Trophoblast cell (in vitro differentiated cells and primary cell): ENCODE results near the gene FNDC3B.

Source experiments
- DNase-seq, 2 donors: peaks; one replicate each; pipeline ENCODE4 v3.0.0-alpha.2; 2016
- H2AFZ ChIP-seq: 2 replicates; pipeline ENCODE4 v1.6.1; 2013; ENCODE audit warnings: low read length, moderate library complexity, mild to moderate bottlenecking; ENCODE audit not compliant: insufficient read depth, poor library complexity
- H2AK5ac ChIP-seq: 2 replicates; pipeline ENCODE4 v1.6.1; 2013; ENCODE audit warnings: mild to moderate bottlenecking, low read length
- H2BK120ac ChIP-seq: 2 replicates; pipeline ENCODE4 v1.6.1; 2013; ENCODE audit warnings: low read length, mild to moderate bottlenecking, moderate library complexity; ENCODE audit not compliant: insufficient read depth, poor library complexity
- H2BK12ac ChIP-seq: 2 replicates; pipeline ENCODE4 v1.6.1; 2013; ENCODE audit warnings: mild to moderate bottlenecking, low read length, moderate library complexity
- H2BK5ac ChIP-seq: 2 replicates; pipeline ENCODE4 v1.6.1; 2013; ENCODE audit warnings: low read length, low read depth, moderate library complexity, mild to moderate bottlenecking; ENCODE audit not compliant: poor library complexity
- H3K14ac ChIP-seq: 2 replicates; pipeline ENCODE4 v1.6.1; 2013; ENCODE audit warnings: mild to moderate bottlenecking, low read length
- H3K18ac ChIP-seq: 2 replicates; pipeline ENCODE4 v1.6.1; 2013; ENCODE audit warnings: mild to moderate bottlenecking, low read length
- H3K23ac ChIP-seq: 2 replicates; pipeline ENCODE4 v1.6.1; 2013; ENCODE audit warnings: low read length
- H3K27ac ChIP-seq: 2 replicates; pipeline ENCODE4 v1.5.1; 2013; ENCODE audit warnings: low read depth, mild to moderate bottlenecking, inconsistent platforms, low read length, moderate library complexity
- H3K27me3 ChIP-seq: 2 replicates; pipeline ENCODE4 v1.6.1; 2013; ENCODE audit warnings: inconsistent platforms, mild to moderate bottlenecking, low read length, moderate library complexity; ENCODE audit not compliant: insufficient read depth
- H3K36me3 ChIP-seq, 2 experiments: 1 replicate in 1 of 2; 2 replicates in 1 of 2; pipeline ENCODE4 v1.6.1; 2013; ENCODE audit warnings: low read length in 2 of 2, mild to moderate bottlenecking in 2 of 2, moderate library complexity in 1 of 2; ENCODE audit not compliant: insufficient read depth in 2 of 2, control insufficient read depth in 1 of 2
- H3K4ac ChIP-seq: 2 replicates; pipeline ENCODE4 v1.6.1; 2013; ENCODE audit warnings: low read depth, mild to moderate bottlenecking, low read length, moderate library complexity
- H3K4me1 ChIP-seq, 2 experiments: 1 replicate in 1 of 2; 2 replicates in 1 of 2; pipeline ENCODE4 v1.6.1; 2013; ENCODE audit warnings: low read length in 2 of 2, mild to moderate bottlenecking in 2 of 2, moderate library complexity in 1 of 2; ENCODE audit not compliant: insufficient read depth in 2 of 2, control insufficient read depth in 1 of 2
- H3K4me2 ChIP-seq: 2 replicates; pipeline ENCODE4 v1.6.1; 2013; ENCODE audit warnings: inconsistent platforms, mild to moderate bottlenecking, low read length, moderate library complexity
- H3K4me3 ChIP-seq: 2 replicates; pipeline ENCODE4 v1.5.1; 2013; ENCODE audit warnings: mild to moderate bottlenecking, low read depth, low read length, inconsistent platforms
- H3K79me1 ChIP-seq: one replicate; pipeline ENCODE4 v1.6.1; 2013; ENCODE audit warnings: low read length
- H3K79me2 ChIP-seq: 2 replicates; pipeline ENCODE4 v1.6.1; 2013; ENCODE audit warnings: low read length, mild to moderate bottlenecking; ENCODE audit not compliant: control insufficient read depth, insufficient read depth, poor library complexity
- H3K9ac ChIP-seq: 2 replicates; pipeline ENCODE4 v1.6.1; 2013; ENCODE audit warnings: mild to moderate bottlenecking, low read length
- H3K9me3 ChIP-seq: 2 replicates; pipeline ENCODE4 v1.6.1; 2013; ENCODE audit warnings: low read depth, mild to moderate bottlenecking, control low read depth, inconsistent platforms, low read length; ENCODE audit not compliant: insufficient read depth
- H4K12ac ChIP-seq: 2 replicates; pipeline ENCODE4 v1.6.1; 2013; ENCODE audit warnings: low read depth, mild to moderate bottlenecking, low read length, moderate library complexity
- H4K8ac ChIP-seq: 2 replicates; pipeline ENCODE4 v1.6.1; 2013; ENCODE audit warnings: low read depth, mild to moderate bottlenecking, low read length, moderate library complexity
- H4K91ac ChIP-seq: one replicate; pipeline ENCODE4 v1.6.1; 2013; ENCODE audit warnings: low read depth, mild to moderate bottlenecking, low read length, moderate library complexity
- WGBS: extraction: QIAGEN DNeasy Blood & Tissue Kit; methylation state at CpG from one replicate; pipeline ENCODE4 v1.1.7; 2013; ENCODE audit warnings: missing lambda C conversion rate; ENCODE audit not compliant: insufficient read length, insufficient coverage; ENCODE audit errors: extremely low coverage; 5-methylcytosine and 5-hydroxymethylcytosine counted together

Gene FNDC3B

GRCh38 chr3:172262991-172263608 lies 223.7 kb downstream of the FNDC3B start:
- no peak overlapping the region for H2AK5ac ChIP-seq
- H3K79me1 ChIP-seq: peaks cover 7% of the 10 kb centered on the region
- H3K27ac ChIP-seq: no peak overlapping the region
- no peak overlapping the region for H4K12ac ChIP-seq
- H2BK5ac ChIP-seq: no peak overlapping the region
- H4K8ac ChIP-seq: no peak overlapping the region
- no peak overlapping the region for H3K4ac ChIP-seq
- no peak overlapping the region for H3K4me3 ChIP-seq
- no peak overlapping the region for H3K14ac ChIP-seq
- peaks cover 6 to 12% of the 10 kb centered on the region in 2 experiments for H3K4me1 ChIP-seq
- no peak overlapping the region for H4K91ac ChIP-seq
- no peak overlapping the region for H3K23ac ChIP-seq
- peaks cover 1% of the 10 kb centered on the region for H3K79me2 ChIP-seq
- H3K9me3 ChIP-seq: no peaks in the 10 kb centered on the region
- no peak overlapping the region for H3K18ac ChIP-seq
- no peak overlapping the region for H3K9ac ChIP-seq
- peaks cover 2 to 4% of the 10 kb centered on the region in 2 experiments for H3K36me3 ChIP-seq
- no peaks in the 10 kb centered on the region for H3K27me3 ChIP-seq
- no peak overlapping the region for H2BK12ac ChIP-seq
- no CpG with 5 or more reads among the region's 1 CpG for WGBS
- peak in 1 of 2 donors; percentile 82 for DNase-seq
- H3K4me2 ChIP-seq: no peak overlapping the region
- H2AFZ ChIP-seq: no peak overlapping the region
- H2BK120ac ChIP-seq: no peak overlapping the region

GRCh38 chr3:172263781-172264486 lies 224.6 kb downstream of the FNDC3B start:
- peaks cover 1% of the 10 kb centered on the region for H3K79me2 ChIP-seq
- no peak overlapping the region for H3K27ac ChIP-seq
- H3K9me3 ChIP-seq: no peaks in the 10 kb centered on the region
- H2BK120ac ChIP-seq: no peak overlapping the region
- H4K91ac ChIP-seq: no peak overlapping the region
- H3K14ac ChIP-seq: no peak overlapping the region
- WGBS: no CpG with 5 or more reads among the region's 7 CpGs
- no peak overlapping the region for H2BK5ac ChIP-seq
- no peak overlapping the region for H3K9ac ChIP-seq
- H4K8ac ChIP-seq: no peak overlapping the region
- H4K12ac ChIP-seq: no peak overlapping the region
- H3K4me3 ChIP-seq: no peak overlapping the region
- no peak overlapping the region for H2AK5ac ChIP-seq
- H3K79me1 ChIP-seq: peaks cover 2% of the 10 kb centered on the region
- H3K18ac ChIP-seq: no peak overlapping the region
- no peak overlapping the region for H3K4ac ChIP-seq
- H3K27me3 ChIP-seq: no peaks in the 10 kb centered on the region
- peaks cover 2 to 4% of the 10 kb centered on the region in 2 experiments for H3K36me3 ChIP-seq
- peak in 1 of 2 donors; percentile 52 for DNase-seq
- no peak overlapping the region for H3K23ac ChIP-seq
- H3K4me1 ChIP-seq: peaks cover 3 to 7% of the 10 kb centered on the region in 2 experiments
- H2BK12ac ChIP-seq: no peak overlapping the region
- H2AFZ ChIP-seq: no peak overlapping the region
- no peak overlapping the region for H3K4me2 ChIP-seq

- Histone ChIP-seq H4K12ac (no peak overlapping the region), H3K36me3 (peaks cover 6 to 10% of the 10 kb centered on the region in 2 experiments), H4K8ac (no peak overlapping the region), H3K4me1 (no peaks in the 10 kb centered on the region), H3K18ac (peak overlapping the region; percentile 71), H3K4me3 (no peak overlapping the region), H3K14ac (no peak overlapping the region), H3K4ac (no peak overlapping the region), H3K4me2 (no peak overlapping the region), H2BK12ac (no peak overlapping the region), H2BK120ac (no peak overlapping the region), H2AK5ac (no peak overlapping the region), H3K9me3 (no peaks in the 10 kb centered on the region), H3K27me3 (no peaks in the 10 kb centered on the region), H2BK5ac (no peak overlapping the region), H3K27ac (no peak overlapping the region), H3K23ac (no peak overlapping the region), H3K79me1 (no peaks in the 10 kb centered on the region), H3K9ac (no peak overlapping the region), H4K91ac (no peak overlapping the region), H3K79me2 (no peaks in the 10 kb centered on the region), H2AFZ (no peak overlapping the region)
- DNase-seq: no peak
- WGBS: no CpG with 5 or more reads among the region's 3 CpGs
These were observed 226.7 kb downstream of the FNDC3B start for GRCh38 chr3:172266103-172266502.

- H2BK12ac ChIP-seq: no peak overlapping the region
- H3K4me1 ChIP-seq: no peaks in the 10 kb centered on the region
- H3K14ac ChIP-seq: no peak overlapping the region
- no peak overlapping the region for H4K91ac ChIP-seq
- H2BK5ac ChIP-seq: no peak overlapping the region
- no peak overlapping the region for H3K9ac ChIP-seq
- no peak overlapping the region for H4K12ac ChIP-seq
- H3K36me3 ChIP-seq: peaks cover 6 to 10% of the 10 kb centered on the region in 2 experiments
- H3K27me3 ChIP-seq: no peaks in the 10 kb centered on the region
- H2BK120ac ChIP-seq: no peak overlapping the region
- H3K18ac ChIP-seq: no peak overlapping the region
- no peak overlapping the region for H3K4me2 ChIP-seq
- no peaks in the 10 kb centered on the region for H3K9me3 ChIP-seq
- no peak overlapping the region for H3K23ac ChIP-seq
- H3K79me2 ChIP-seq: no peaks in the 10 kb centered on the region
- no peak for DNase-seq
- no peak overlapping the region for H3K27ac ChIP-seq
- H3K79me1 ChIP-seq: no peaks in the 10 kb centered on the region
- no peak overlapping the region for H3K4ac ChIP-seq
- H2AFZ ChIP-seq: no peak overlapping the region
- WGBS: no CpG with 5 or more reads among the region's 3 CpGs
- H2AK5ac ChIP-seq: no peak overlapping the region
- H4K8ac ChIP-seq: no peak overlapping the region
- H3K4me3 ChIP-seq: no peak overlapping the region
These were observed 229.0 kb downstream of the FNDC3B start for GRCh38 chr3:172268425-172268824.
